ENCODE results near the gene KLF13.

The KLF13 gene

GRCh38 chr15:31300981-31301672, 25.5 kb upstream of the KLF13 start:
- no peak for DNase-seq

GRCh38 chr15:31301673-31301990, 25.0 kb upstream of the KLF13 start:
- no peak for DNase-seq

GRCh38 chr15:31302029-31302657, 24.5 kb upstream of the KLF13 start:
- DNase-seq = no peak

- no peak for DNase-seq
These were observed 23.6 kb upstream of the KLF13 start for GRCh38 chr15:31302778-31303725.

GRCh38 chr15:31303726-31304648, 22.6 kb upstream of the KLF13 start:
- DNase-seq = no peak

DNA sequence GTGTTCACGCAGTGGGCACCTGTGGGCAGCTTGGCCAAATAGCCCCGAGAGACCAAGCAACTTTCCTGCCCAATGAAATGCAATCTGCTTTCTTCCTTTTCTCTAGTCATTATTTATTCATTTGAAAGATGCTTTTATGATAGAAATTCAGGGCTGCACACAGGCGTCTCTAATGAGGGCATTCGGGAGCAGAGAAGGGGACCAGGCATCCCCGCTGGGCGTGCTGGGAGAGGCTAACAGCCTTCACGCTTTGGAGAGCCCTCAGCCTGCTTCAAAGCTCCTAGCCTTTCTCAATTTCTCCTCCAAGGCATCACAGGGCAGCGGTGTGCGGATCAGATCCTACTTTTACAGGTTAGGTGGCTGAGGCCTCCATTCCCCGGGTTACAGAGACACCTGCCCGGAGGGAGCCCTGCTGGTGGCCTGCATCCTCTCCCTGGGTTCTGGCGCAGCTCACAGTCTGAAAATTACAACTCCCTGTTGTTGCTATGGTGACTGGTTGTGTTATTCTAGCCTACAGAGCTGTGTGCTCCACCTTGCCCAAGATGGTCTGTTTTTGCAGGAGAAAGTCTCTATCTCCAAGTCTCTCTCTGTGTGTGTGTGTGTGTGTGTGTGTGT, 21.8 kb upstream of the KLF13 start:
- DNase-seq = peak; percentile 91

DNA sequence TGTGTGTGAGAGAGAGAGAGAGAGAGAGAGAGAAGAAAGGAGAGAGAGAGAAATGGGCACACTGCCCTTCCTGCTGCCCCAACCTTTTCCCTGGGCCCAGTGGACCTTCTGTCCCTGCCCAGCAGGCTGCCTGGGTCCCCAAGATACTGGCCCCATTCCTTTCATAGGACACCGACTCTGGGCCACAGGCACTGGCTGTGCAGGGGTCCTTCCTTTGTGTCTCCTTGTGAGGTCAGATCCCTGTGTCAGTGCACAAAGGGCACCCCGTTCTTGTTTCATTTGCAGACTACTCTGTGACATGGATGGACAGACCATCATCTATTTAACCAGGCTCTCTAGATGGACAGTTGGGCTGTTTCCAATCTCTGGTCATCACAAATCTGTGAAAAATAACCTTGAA, 21.3 kb upstream of the KLF13 start:
- DNase-seq = no peak

DNA sequence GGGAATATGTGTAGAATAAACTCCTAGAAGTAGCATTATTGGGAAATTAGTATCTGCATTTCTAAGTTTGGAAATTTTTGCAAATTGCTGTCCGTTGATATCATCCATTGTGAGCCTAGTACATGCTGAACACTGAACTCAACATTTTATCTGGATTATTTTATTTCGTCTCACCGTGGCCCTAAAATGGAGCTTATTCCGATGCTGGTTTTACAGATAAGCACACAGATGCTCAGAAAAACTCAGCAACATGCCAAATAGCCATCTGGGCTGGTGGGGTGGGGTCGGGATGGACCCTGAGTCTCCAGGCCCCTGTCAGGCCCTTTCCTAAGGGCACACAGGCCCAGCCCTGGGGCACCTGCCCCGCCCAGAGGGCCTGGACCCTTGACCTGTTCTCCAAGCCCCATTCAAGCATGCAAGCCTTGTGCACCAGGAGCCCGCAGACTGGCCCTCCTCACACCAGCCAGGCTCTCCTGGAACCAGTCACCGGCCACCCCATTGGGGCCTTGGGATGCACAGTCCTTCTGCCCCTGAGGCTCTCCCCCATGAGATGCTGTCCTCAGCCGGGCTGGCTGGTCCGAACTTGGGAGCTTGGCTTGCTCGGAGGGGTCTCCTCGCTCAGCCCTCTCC, 20.7 kb upstream of the KLF13 start:
- no peak for DNase-seq

DNA sequence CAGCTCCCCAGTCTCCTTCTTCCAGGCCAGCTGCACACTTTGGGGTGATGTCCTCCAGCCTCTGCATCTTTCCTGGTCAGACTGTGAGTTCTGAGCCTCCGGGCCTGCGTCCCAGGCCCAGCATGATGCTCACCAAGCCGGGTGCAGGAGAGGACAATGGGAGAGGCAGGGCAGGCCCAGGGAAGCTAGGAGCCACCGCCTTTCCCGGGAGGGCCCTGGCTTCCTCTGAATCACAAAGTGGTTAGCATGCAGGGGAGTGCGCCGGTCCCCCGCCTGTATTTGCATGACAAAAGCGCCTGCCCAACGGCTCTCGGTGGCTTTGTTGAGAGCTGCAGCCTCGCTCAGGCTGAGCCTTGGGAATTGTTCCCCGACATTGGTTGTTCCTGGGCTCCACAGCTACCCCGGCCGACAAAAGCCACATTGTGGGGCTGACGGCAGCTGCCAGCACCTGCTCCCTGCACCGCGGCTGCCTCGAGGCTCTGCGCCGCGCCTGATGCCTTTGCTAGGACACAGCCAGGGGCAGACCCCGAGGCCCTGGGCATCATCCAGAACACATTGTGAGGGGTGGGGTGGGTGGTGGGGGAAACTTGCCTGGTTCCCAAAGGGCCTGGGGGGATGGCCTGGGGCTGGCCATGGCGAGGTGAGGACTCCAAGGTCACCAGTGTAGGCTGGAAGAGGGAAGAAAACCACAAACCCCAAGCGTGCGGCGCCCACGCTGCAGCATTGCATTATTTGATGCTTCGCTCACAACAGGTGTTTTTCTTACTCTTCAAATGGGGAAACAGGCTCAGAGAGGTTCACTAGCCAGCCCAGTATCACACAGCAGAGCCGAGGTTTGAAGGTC, 20.0 kb upstream of the KLF13 start:
- peak; percentile 96 for DNase-seq

- peak; percentile 56 for DNase-seq
These were observed 19.1 kb upstream of the KLF13 start for GRCh38 chr15:31307270-31308184.

DNA sequence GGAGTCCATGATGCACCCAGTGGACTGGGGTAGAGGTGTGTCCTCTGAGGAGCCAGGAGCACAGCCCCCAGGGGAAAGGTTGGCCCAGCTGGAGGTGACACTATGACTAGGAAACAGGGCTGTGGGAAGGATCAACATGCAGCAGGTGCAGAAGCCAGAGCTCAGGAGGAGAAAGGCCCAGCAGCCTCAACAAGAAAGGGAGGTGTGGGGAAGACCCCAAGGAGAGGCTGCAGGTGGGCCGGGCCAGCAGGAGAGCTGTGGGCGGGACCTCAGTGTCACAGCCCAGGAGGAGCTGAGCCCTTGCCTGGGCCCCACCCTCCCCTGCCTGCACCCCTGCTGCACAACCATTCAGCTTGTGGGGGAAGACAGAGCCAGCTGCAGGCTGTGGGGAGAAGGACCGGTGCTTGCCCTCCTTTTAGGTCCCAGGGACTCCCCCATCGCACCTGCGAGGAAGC, 18.4 kb upstream of the KLF13 start:
- peak; percentile 65 for DNase-seq

DNA sequence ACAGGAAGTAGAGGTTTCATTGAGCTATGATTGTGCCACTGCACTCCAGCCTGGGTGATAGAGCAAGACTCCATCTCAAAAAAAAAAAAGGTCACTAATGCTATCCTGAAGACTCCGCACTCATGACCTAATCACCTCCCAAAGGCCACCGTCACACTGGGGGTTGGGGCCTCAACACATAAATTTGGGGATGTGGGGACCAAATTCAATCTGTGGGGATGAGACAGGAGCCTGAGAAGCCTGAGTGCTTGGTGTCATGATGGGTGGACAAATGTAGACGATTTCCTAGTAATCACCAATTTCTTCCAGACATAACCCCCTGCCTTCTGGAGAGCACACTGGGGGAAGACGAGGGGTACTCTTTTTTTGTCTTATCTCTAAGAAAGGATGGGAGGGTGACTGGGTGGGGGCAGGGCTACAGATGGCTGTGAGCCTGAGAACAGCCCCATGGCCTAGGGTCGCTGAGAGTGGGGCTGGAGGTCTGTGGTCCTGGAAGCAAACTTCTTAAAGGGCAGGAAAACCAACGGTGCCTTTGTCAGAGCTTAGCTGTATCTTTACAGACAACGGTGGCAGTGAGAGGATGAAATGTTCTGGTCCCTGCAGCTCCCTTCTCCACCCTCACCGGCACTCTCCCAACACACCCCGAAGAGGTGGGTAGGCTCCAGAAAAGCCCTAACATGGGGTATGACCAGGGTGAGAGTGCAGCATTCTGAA, 16.6 kb upstream of the KLF13 start:
- no peak for DNase-seq

GRCh38 chr15:31311735-31312619, 14.7 kb upstream of the KLF13 start:
- no peak for DNase-seq

GRCh38 chr15:31313223-31313622, 13.4 kb upstream of the KLF13 start:
- DNase-seq = no peak

DNA sequence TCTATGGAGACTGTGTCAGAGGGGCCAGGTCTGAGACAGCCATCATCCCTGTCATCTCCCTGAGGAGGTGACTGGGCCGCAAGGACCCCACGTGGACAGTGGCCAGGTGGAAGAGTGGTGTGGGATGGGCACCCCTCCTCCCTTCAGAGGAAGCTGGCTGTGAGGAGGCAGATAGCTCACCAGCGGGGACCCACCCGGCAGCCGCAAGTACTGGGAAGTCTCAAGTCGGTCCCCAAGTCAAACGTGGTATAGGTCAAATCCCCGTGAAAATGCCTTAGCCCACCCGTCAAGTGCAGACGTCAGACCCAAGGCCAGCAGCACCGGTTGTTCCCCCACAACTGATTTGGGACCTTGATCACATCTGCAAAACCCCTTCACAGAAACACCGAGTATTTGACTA, 12.3 kb upstream of the KLF13 start:
- no peak for DNase-seq

DNA sequence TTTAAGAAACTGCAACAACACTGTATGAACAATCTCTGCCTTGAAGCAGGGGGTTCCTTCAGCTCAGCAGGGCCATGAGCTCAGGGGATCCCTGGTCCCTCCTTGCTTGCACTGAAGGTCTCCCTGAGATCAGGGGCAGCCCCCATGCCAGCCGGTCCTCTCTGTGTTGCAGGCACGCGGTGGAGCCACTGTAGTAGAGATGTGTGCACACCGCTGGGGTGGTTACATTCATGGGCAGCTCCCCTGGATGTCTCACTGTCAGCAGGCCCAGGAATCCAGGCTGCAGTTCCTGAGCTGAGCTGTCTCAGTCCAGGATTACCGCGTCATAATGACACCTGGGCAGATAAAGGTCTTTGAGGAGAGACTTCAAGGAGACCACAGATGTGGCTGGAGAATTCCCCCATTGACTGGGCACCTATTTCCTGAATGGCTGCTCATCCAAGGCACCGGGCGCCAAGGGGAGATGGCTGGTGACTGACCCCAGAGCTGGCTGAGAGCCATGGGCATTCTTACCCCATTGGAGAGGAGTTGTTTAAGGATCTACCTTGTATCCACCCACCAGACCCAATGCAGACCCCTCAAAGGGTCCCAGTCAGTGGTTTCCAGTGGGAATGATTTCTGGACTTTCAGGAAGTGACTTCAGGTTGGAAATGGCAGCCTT, 10.4 kb upstream of the KLF13 start:
- no peak for DNase-seq

GRCh38 chr15:31317017-31317416, 9.6 kb upstream of the KLF13 start:
- no peak for DNase-seq
